HCT116 (cell line): ENCODE data around the gene ITIH3. TPM values are rescaled to one million over a fixed set of nuclear protein-coding genes. Genes with fewer than 3 reads are reported as not detected.

ENCODE experiments used
- ATAC-seq: fragments of 200-7000 bp; cut with Tn5 transposase; 2 replicates; pipeline ENCODE4 v1.9.1; 2020; ENCODE audit warnings: mild to moderate bottlenecking, moderate library complexity
- BruUV-seq: library from RNA; stranded (reverse); fragments of 400-500 nt; replicated peaks from 2 replicates; lab custom pipeline; 2021; lab: Mats Ljungman, UMichigan
- CTCF ChIA-PET: fragments of 300-600 bp; sonication (Branson Sonifier 250); formaldehyde crosslinking; loops from one replicate; lab custom pipeline; 2021; ENCODE audit warnings: antibody characterized with exemption; lab: Charles Lee
- POLR2A ChIA-PET: fragments of 300-600, 350-600 bp; sonication (Branson Sonifier 250); formaldehyde crosslinking; loops from one replicate; lab custom pipeline; 2021; ENCODE audit warnings: antibody characterized with exemption; lab: Charles Lee
- RAD21 ChIA-PET, 2 experiments: fragments of 300-600 bp; sonication (Branson Sonifier 250); formaldehyde crosslinking; loops; one replicate each; lab custom pipeline; 2023; ENCODE audit warnings: low total read pairs in 2 of 2; ENCODE audit not compliant: uncharacterized antibody in 2 of 2, unreplicated experiment in 2 of 2, low non-redundant PET in 1 of 2; lab: Charles Lee
- DNase-seq: peaks from one replicate; pipeline ENCODE4 v3.0.0-alpha.2; 2010; ENCODE audit warnings: low read depth, low spot score
- H2AFZ ChIP-seq: fragments of 200-600 bp; shearing (Covaris generic), sonication (generic); 2 replicates; pipeline ENCODE4 v1.6.1; 2017; ENCODE audit warnings: low read depth, mixed run types, mixed read lengths, antibody characterized with exemption, low read length; ENCODE audit not compliant: poor library complexity, severe bottlenecking
- H3K27ac ChIP-seq: 2 replicates; pipeline ENCODE4 v1.5.1; 2012; ENCODE audit warnings: low read depth, low read length
- H3K27me3 ChIP-seq: fragments of 200-600 bp; sonication (generic); 2 replicates; pipeline ENCODE4 v1.6.1; 2016; ENCODE audit warnings: mixed run types, low read length, mixed read lengths; ENCODE audit not compliant: insufficient read depth
- H3K36me3 ChIP-seq, 2 experiments: fragments of 200-500 bp in 1 of 2; fragments of 200-600 bp in 1 of 2; sonication (Bioruptor generic) in 1 of 2; sonication (generic) in 1 of 2; 2 replicates each; pipeline versions ENCODE4 v1.5.1 to v1.6.1; 2014 to 2016; ENCODE audit warnings: low read length in 2 of 2, inconsistent platforms in 1 of 2, mixed read lengths in 1 of 2, mixed run types in 1 of 2; ENCODE audit not compliant: insufficient read depth in 2 of 2, control insufficient read depth in 1 of 2
- H3K4me1 ChIP-seq, 2 experiments: fragments of 200-600 bp in 1 of 2; sonication (generic) in 1 of 2; 2 replicates each; pipeline versions ENCODE4 v1.5.1 to v1.6.1; 2012 to 2017; ENCODE audit warnings: low read length in 2 of 2, inconsistent platforms in 1 of 2, mild to moderate bottlenecking in 1 of 2, mixed read lengths in 1 of 2, mixed run types in 1 of 2, moderate library complexity in 1 of 2; ENCODE audit not compliant: insufficient read depth in 2 of 2, control insufficient read depth in 1 of 2
- H3K4me2 ChIP-seq: fragments of 200-600 bp; sonication (generic); 2 replicates; pipeline ENCODE4 v1.6.1; 2017; ENCODE audit warnings: mixed run types, low read length, mixed read lengths
- H3K4me3 ChIP-seq, 2 experiments: fragments of 200-600 bp in 1 of 2; sonication (generic) in 1 of 2; replicated peaks in 1 of 2; 2 replicates each; pipeline ENCODE4 v1.5.1; 2011 to 2016; ENCODE audit warnings: low read length in 2 of 2, control low read depth in 1 of 2, low read depth in 1 of 2, mild to moderate bottlenecking in 1 of 2, mixed read lengths in 1 of 2, mixed run types in 1 of 2
- H3K79me2 ChIP-seq: fragments of 200-600 bp; sonication (generic); 2 replicates; pipeline ENCODE4 v1.6.1; 2017; ENCODE audit warnings: mild to moderate bottlenecking, mixed run types, low read length, moderate library complexity, mixed read lengths; ENCODE audit not compliant: insufficient read depth
- H3K9ac ChIP-seq: fragments of 200-600 bp; sonication (generic); 2 replicates; pipeline ENCODE4 v1.6.1; 2016; ENCODE audit warnings: low read length, mixed read lengths
- H3K9me2 ChIP-seq: fragments of 200-600 bp; sonication (generic), shearing (Covaris generic); 2 replicates; pipeline ENCODE4 v1.6.1; 2017; ENCODE audit warnings: mixed run types, mild to moderate bottlenecking, moderate library complexity; ENCODE audit not compliant: insufficient read depth
- H3K9me3 ChIP-seq, 2 experiments: fragments of 200-500 bp in 1 of 2; fragments of 200-600 bp in 1 of 2; sonication (Bioruptor generic) in 1 of 2; sonication (generic) in 1 of 2; 2 replicates each; pipeline ENCODE4 v1.6.1; 2014 to 2017; ENCODE audit warnings: low read length in 2 of 2, mixed read lengths in 2 of 2, inconsistent platforms in 1 of 2, low read depth in 1 of 2, mild to moderate bottlenecking in 1 of 2, mixed run types in 1 of 2, moderate library complexity in 1 of 2; ENCODE audit not compliant: control insufficient read depth in 1 of 2, insufficient read depth in 1 of 2
- H4K20me1 ChIP-seq: fragments of 200-600 bp; sonication (generic), shearing (Covaris generic); 2 replicates; pipeline ENCODE4 v1.6.1; 2017; ENCODE audit warnings: mixed run types, mild to moderate bottlenecking, moderate library complexity; ENCODE audit not compliant: insufficient read depth
- ATF3 ChIP-seq: IDR thresholded peaks from 2 replicates; pipeline ENCODE4 v1.6.1; 2012
- CTCF ChIP-seq, 3 experiments: fragments of 200-600 bp in 1 of 3; sonication (generic) in 1 of 3; IDR thresholded peaks in 2 of 3; conservative IDR thresholded peaks in 1 of 3; 2 replicates each; pipeline ENCODE4 v1.5.1; 2012 to 2017; ENCODE audit warnings: low read depth in 2 of 3, low read length in 2 of 3, antibody characterized with exemption in 1 of 3, borderline replicate concordance in 1 of 3, control low read depth in 1 of 3, mild to moderate bottlenecking in 1 of 3, mixed read lengths in 1 of 3, mixed run types in 1 of 3, moderate library complexity in 1 of 3; ENCODE audit not compliant: insufficient read depth in 1 of 3
- EZH2 ChIP-seq: fragments of 200-600 bp; sonication (generic); IDR thresholded peaks from 2 replicates; pipeline ENCODE4 v1.6.1; 2017; ENCODE audit warnings: antibody characterized with exemption, mixed run types
- FOSL1 ChIP-seq: IDR thresholded peaks from 2 replicates; pipeline ENCODE4 v1.6.1; 2012; ENCODE audit warnings: low read depth
- JUND ChIP-seq: IDR thresholded peaks from 2 replicates; pipeline ENCODE4 v1.6.1; 2012
- MAX ChIP-seq: IDR thresholded peaks from 2 replicates; pipeline ENCODE4 v1.6.1; 2012
- POLR2A ChIP-seq: IDR thresholded peaks from 2 replicates; pipeline ENCODE4 v1.7.0; 2011; ENCODE audit warnings: borderline replicate concordance; ENCODE audit not compliant: insufficient read depth, insufficient read length; ENCODE audit errors: extremely low read depth
- POLR2AphosphoS5 ChIP-seq: IDR thresholded peaks from 2 replicates; pipeline ENCODE4 v1.6.1; 2011; ENCODE audit warnings: mild to moderate bottlenecking, low read depth, low read length, moderate library complexity
- RAD21 ChIP-seq: IDR thresholded peaks from 2 replicates; pipeline ENCODE4 v1.6.1; 2012; ENCODE audit warnings: low read depth, mild to moderate bottlenecking
- SIN3A ChIP-seq: IDR thresholded peaks from 2 replicates; pipeline ENCODE4 v1.6.1; 2012; ENCODE audit warnings: low read depth
- SP1 ChIP-seq: IDR thresholded peaks from 2 replicates; pipeline ENCODE4 v1.6.1; 2012; ENCODE audit warnings: low read depth
- YY1 ChIP-seq: IDR thresholded peaks from 2 replicates; pipeline ENCODE4 v1.6.1; 2011; ENCODE audit warnings: low read length, low read depth, moderate library complexity, mild to moderate bottlenecking; ENCODE audit not compliant: insufficient replicate concordance; ENCODE audit errors: extremely low read depth
- ZFX ChIP-seq: fragments of 450-650 bp; IDR thresholded peaks from 2 replicates; pipeline ENCODE4 v1.6.1; 2017
- ZNF274 ChIP-seq: fragments of 200-500 bp; sonication (Bioruptor generic); IDR thresholded peaks from 2 replicates; pipeline ENCODE4 v1.6.1; 2014; ENCODE audit warnings: mild to moderate bottlenecking, low read depth, low read length, inconsistent platforms
- intact Hi-C: fragments of 100-400 bp; cut with micrococcal nuclease; formaldehyde crosslinking; loops from 2 replicates; pipeline ENCODE4 v1.10.0; 2022
- total RNA-seq: library from RNA; stranded (reverse); gene quantifications from one replicate; pipeline ENCODE4 v1.2.1, GENCODE V29; 2021; ENCODE audit not compliant: unreplicated experiment

ITIH3 gene
- total RNA-seq, 1 experiment from 2014 or later = 0.44 TPM

- Histone ChIP-seq H4K20me1 (no peaks in the 10 kb centered on the region), H3K4me3 (no peak overlapping the region), H3K36me3 (no peaks in the 10 kb centered on the region), H2AFZ (no peak overlapping the region), H3K9me3 (no peaks in the 10 kb centered on the region), H3K9ac (no peak overlapping the region), H3K79me2 (no peaks in the 10 kb centered on the region), H3K27ac (no peak overlapping the region), H3K4me1 (no peaks in the 10 kb centered on the region), H3K9me2 (no peaks in the 10 kb centered on the region), H3K4me2 (no peak overlapping the region), H3K27me3 (peaks cover 30% of the 10 kb centered on the region)
- intact Hi-C loops = no loop called here
- no peak for DNase-seq
- CTCF ChIA-PET = no interaction called here
- POLR2A ChIA-PET = no interaction called here
- no peak for TF ChIP-seq POLR2AphosphoS5
- TF ChIP-seq FOSL1 = no peak
- TF ChIP-seq ZFX = no peak
- TF ChIP-seq YY1 = no peak
- TF ChIP-seq JUND = no peak
- TF ChIP-seq SIN3A = no peak
- TF ChIP-seq RAD21 = no peak
- no peak for TF ChIP-seq POLR2A
- no peak for TF ChIP-seq ZNF274
- TF ChIP-seq EZH2 = no peak
- TF ChIP-seq MAX = no peak
- no peak for TF ChIP-seq ATF3
- TF ChIP-seq CTCF (IDR thresholded peaks at IDR 0.05 in 2 of 3, conservative IDR thresholded peaks at IDR 0.05 in 1 of 3; ENCODE audit: borderline replicate concordance in 1 of 3, insufficient read depth in 1 of 3, low read depth in 2 of 3, low read length in 2 of 3) = no peak
- TF ChIP-seq SP1 = no peak
- no peak for ATAC-seq
- RAD21 ChIA-PET = no interaction called here
- no TSS peak for BruUV-seq
Measured at GRCh38 chr3:52784021-52784621, 10.5 kb upstream of the ITIH3 start.
